ENCODE measurements around the gene EGFLAM. TPM values are rescaled to one million over a fixed set of nuclear protein-coding genes. Genes with fewer than 3 reads are reported as not detected.

Gene EGFLAM
- total and polyA plus RNA-seq, 10 of the 15 experiments (the other 5 are each of a cell fraction or from before 2014, with no cell fraction given) = 0.37 TPM; not detected in 9

- 26% methylated on average over 3 of the region's 3 CpGs for WGBS (ENCODE audit: insufficient coverage, insufficient replicate concordance, low lambda C conversion rate, missing lambda C conversion rate)
- SMC1A ChIA-PET (ENCODE audit: uncharacterized antibody, unreplicated experiment) = no interaction called here
- Histone ChIP-seq H4K20me1 (ENCODE audit: control insufficient read depth, insufficient read depth) (no peaks in the 10 kb centered on the region), H3K9me3 (replicated peaks; ENCODE audit: control insufficient read depth, insufficient read depth, low read length) (no peaks in the 10 kb centered on the region), H3K9ac (ENCODE audit: control insufficient read depth, insufficient read depth, low read length) (no peak overlapping the region), H3K4me3 (no peak overlapping the region), H3K79me2 (ENCODE audit: control insufficient read depth, insufficient read depth, low read length) (no peaks in the 10 kb centered on the region), H3K4me1 (ENCODE audit: control insufficient read depth, insufficient read depth, low read length) (no peaks in the 10 kb centered on the region), H3K4me2 (ENCODE audit: control insufficient read depth, insufficient read depth) (no peak overlapping the region), H3K27ac (ENCODE audit: control insufficient read depth, insufficient read depth) (no peak overlapping the region), H3K27me3 (replicated peaks in 1 of 2; ENCODE audit: control insufficient read depth in 2 of 2, insufficient read depth in 2 of 2, low read length in 1 of 2) (no peaks in the 10 kb centered on the region), H3K36me3 (ENCODE audit: control insufficient read depth in 2 of 2, insufficient read depth in 2 of 2, low read length in 1 of 2) (no peaks in the 10 kb centered on the region), H2AFZ (ENCODE audit: control insufficient read depth, low read depth, low read length) (no peak overlapping the region)
- BruUV-seq (replicated peaks) = no TSS peak
- in situ Hi-C loops (cut with MboI) = no loop called here
- ATAC-seq = no peak
- POLR2A ChIA-PET = interaction anchor here (0.5 kb wide), 1 partner anchor 1042 kb away, joined by 3 read pairs; no protein-coding TSS in a partner anchor
- intact Hi-C loops (cut with micrococcal nuclease; ENCODE audit: unreplicated experiment) = no loop called here
- TF ChIP-seq TBL1XR1 (IDR thresholded peaks at IDR 0.05; ENCODE audit: low read depth, low read length) (no peak), YBX1 (IDR thresholded peaks at IDR 0.05) (no peak), CBFB (IDR thresholded peaks at IDR 0.05; ENCODE audit: low read depth) (no peak), WRNIP1 (IDR thresholded peaks at IDR 0.05; ENCODE audit: borderline replicate concordance, low read depth, low read length) (no peak), IKZF2 (IDR thresholded peaks at IDR 0.05) (no peak), SKIL (IDR thresholded peaks at IDR 0.05; ENCODE audit: low read depth, poor library complexity, severe bottlenecking) (no peak), GATAD2B (conservative IDR thresholded peaks at IDR 0.05; ENCODE audit: low read depth) (no peak), MTA2 (IDR thresholded peaks at IDR 0.05; ENCODE audit: low read depth) (no peak), JUNB (IDR thresholded peaks at IDR 0.05) (no peak), NR2C1 (IDR thresholded peaks at IDR 0.05) (no peak), RELA (IDR thresholded peaks at IDR 0.05; ENCODE audit: borderline replicate concordance, partially characterized antibody) (no peak), PBX3 (IDR thresholded peaks at IDR 0.05; ENCODE audit: insufficient replicate concordance, low read depth, low read length) (no peak), POU2F2 (IDR thresholded peaks at IDR 0.05; ENCODE audit: borderline replicate concordance, low read depth, low read length) (no peak), ZBTB4 (CRISPR knock-in tag; IDR thresholded peaks at IDR 0.05) (no peak), PKNOX1 (IDR thresholded peaks at IDR 0.05) (no peak), HDGF (IDR thresholded peaks at IDR 0.05) (no peak), BHLHE40 (IDR thresholded peaks at IDR 0.05; ENCODE audit: borderline replicate concordance in 1 of 2, low read depth in 2 of 2, low read length in 1 of 2) (no peak), SUPT20H (IDR thresholded peaks at IDR 0.05; ENCODE audit: borderline replicate concordance, control insufficient read depth, low read depth, low read length) (no peak)
- CTCF ChIA-PET = no interaction called here
- FAIRE-seq = no peak
- RAD21 ChIA-PET (ENCODE audit: unreplicated experiment) = no interaction called here
- DNase-seq (ENCODE audit: low read depth, low spot score) = no peak
These were observed 61.1 kb downstream of the EGFLAM start for GRCh38 chr5:38319491-38319890.

Data from GM12878 (cell line).